ENCODE measurements around the gene CHDH. TPM values are rescaled to one million over a fixed set of nuclear protein-coding genes. Genes with fewer than 3 reads are reported as not detected.

The CHDH gene
- total RNA-seq, 4 donors from 2014 or later, result 1.8 to 9.1 (median 4.2) TPM

- no peaks in the 10 kb centered on the region for H3K27me3 ChIP-seq
- no peak for DNase-seq
- H3K27ac ChIP-seq, result no peak overlapping the region
- TF ChIP-seq CTCF (IDR thresholded peaks at IDR 0.05) (no peak), POLR2A (IDR thresholded peaks at IDR 0.05) (no peak)
- H3K4me3 ChIP-seq, result no peak overlapping the region
- no peaks in the 10 kb centered on the region for H3K9me3 ChIP-seq
- no peaks in the 10 kb centered on the region for H3K36me3 ChIP-seq
- no peaks in the 10 kb centered on the region for H3K4me1 ChIP-seq
- intact Hi-C loops (cut with DNase I; ENCODE audit: low total_unique reads), result no loop called here
These were observed 77.5 kb downstream of the CHDH start for GRCh38 chr3:53768478-53769459.

DNA sequence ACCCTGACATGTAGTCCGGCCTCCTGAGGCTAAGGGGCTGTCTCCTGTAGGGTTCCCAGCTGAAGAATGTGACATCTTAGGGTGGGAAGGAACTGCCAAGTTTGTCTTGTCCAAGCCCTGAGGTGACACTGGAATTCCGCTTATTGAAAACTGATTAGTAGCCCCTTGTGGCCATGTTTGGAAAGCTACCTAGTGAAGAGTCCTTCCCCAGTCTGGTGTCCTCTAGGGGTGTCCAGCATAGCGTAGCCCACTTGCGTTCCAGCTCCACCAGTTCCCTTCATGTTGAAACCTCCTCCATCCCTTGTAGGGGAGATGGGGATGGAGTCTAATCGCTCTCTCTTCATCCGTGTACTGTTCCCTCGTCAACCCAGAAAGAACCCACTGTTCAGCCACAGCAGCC is 79.5 kb downstream of the CHDH start:
- Histone ChIP-seq H3K27ac (no peak overlapping the region), H3K27me3 (no peaks in the 10 kb centered on the region), H3K9me3 (no peaks in the 10 kb centered on the region), H3K36me3 (no peaks in the 10 kb centered on the region), H3K4me1 (no peaks in the 10 kb centered on the region), H3K4me3 (no peak overlapping the region)
- intact Hi-C loops (cut with DNase I; ENCODE audit: low total_unique reads), result no loop called here
- TF ChIP-seq CTCF (IDR thresholded peaks at IDR 0.05) (no peak), POLR2A (IDR thresholded peaks at IDR 0.05) (no peak)
- no peak for DNase-seq

DNA sequence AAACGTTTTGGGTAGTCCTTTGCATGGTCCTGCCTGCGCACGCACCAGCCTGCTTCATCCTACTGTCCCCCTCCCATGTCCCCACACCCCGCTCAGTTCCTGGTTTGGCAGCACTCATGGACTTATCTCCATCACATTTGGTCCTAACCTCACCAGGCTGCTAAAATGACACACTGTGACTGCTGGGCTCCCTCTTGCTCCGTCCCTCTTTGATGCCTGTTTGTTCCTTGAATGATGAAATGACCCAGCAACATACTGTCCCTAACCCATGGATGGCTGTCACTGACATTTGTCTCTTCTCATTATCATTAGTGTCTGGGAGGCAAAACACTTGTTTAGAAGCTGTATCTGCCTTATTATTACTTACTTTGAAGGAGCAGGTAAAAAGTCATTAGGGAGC is 80.5 kb downstream of the CHDH start:
- H3K4me3 ChIP-seq, result no peak overlapping the region
- intact Hi-C loops (cut with DNase I; ENCODE audit: low total_unique reads), result no loop called here
- no peak for DNase-seq

GRCh38 chr3:53764026-53764775 is 82.0 kb downstream of the CHDH start:
- Histone ChIP-seq H3K36me3 (no peaks in the 10 kb centered on the region), H3K4me1 (no peaks in the 10 kb centered on the region)
- intact Hi-C loops (cut with DNase I; ENCODE audit: low total_unique reads), result no loop called here

More for the DNA sequence above, 80.5 kb downstream of the CHDH start:
- H3K4me1 ChIP-seq, result no peaks in the 10 kb centered on the region
- H3K9me3 ChIP-seq, result no peaks in the 10 kb centered on the region
- no peak overlapping the region for H3K27ac ChIP-seq
- TF ChIP-seq CTCF (IDR thresholded peaks at IDR 0.05), result no peak
- TF ChIP-seq POLR2A (IDR thresholded peaks at IDR 0.05), result no peak
- no peaks in the 10 kb centered on the region for H3K27me3 ChIP-seq
- H3K36me3 ChIP-seq, result no peaks in the 10 kb centered on the region

More at GRCh38 chr3:53764026-53764775, 82.0 kb downstream of the CHDH start:
- no peak overlapping the region for H3K27ac ChIP-seq
- no peaks in the 10 kb centered on the region for H3K9me3 ChIP-seq
- H3K27me3 ChIP-seq, result no peaks in the 10 kb centered on the region
- no peak for DNase-seq
- no peak for TF ChIP-seq POLR2A (IDR thresholded peaks at IDR 0.05)
- TF ChIP-seq CTCF (IDR thresholded peaks at IDR 0.05), result no peak
- no peak overlapping the region for H3K4me3 ChIP-seq

Measured in uterus (tissue), 4 donors.